GM12801 (cell line): Measurements from ENCODE around the gene BRD7.

Experiments used
- TF ChIP-seq, protein P1 (sequence below): IDR thresholded peaks from one replicate; pipeline ENCODE4 v1.5.1; 2011; ENCODE audit warnings: control low read depth; ENCODE audit not compliant: insufficient read length; ENCODE audit errors: extremely low read depth

BRD7 gene

DNA sequence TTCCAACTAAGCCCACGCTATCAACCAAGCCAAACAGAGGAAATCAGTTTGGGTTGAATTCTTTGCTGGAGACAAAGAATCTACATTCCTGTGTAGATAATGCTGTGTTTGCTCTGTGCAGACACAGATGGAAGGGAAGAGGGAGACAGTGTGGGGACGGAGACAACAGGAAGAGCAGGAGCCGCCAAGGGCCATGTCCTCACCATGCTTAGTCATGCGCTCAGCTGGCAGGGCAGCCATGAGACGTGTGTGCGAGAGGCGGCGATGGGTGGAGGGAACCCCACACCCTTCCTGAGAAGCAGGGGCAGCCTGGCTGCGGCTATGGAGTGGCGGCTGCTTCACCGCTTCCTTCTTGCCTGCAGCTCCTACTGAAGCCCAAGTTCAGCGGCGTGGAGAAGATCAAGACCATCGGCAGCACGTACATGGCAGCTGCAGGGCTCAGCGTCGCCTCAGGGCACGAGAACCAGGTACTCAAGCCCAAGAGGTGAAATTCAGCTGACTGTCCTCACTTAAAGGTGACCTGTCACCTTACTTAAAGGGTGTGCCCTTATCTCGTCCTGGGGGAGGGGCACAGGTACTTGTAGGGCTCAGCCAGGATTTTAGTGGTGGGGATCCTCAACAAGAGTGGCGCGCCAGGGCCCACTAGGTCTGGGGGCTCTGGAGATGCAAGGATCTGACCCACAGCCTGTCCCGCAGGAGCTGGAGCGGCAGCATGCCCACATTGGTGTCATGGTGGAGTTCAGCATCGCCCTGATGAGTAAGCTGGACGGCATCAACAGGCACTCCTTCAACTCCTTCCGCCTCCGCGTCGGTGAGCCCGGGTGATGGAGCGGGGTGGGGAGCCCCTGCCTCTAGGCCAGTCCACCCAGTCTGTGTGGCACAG, 55.0 kb downstream of the BRD7 start:
- TF ChIP-seq, protein P1, sequence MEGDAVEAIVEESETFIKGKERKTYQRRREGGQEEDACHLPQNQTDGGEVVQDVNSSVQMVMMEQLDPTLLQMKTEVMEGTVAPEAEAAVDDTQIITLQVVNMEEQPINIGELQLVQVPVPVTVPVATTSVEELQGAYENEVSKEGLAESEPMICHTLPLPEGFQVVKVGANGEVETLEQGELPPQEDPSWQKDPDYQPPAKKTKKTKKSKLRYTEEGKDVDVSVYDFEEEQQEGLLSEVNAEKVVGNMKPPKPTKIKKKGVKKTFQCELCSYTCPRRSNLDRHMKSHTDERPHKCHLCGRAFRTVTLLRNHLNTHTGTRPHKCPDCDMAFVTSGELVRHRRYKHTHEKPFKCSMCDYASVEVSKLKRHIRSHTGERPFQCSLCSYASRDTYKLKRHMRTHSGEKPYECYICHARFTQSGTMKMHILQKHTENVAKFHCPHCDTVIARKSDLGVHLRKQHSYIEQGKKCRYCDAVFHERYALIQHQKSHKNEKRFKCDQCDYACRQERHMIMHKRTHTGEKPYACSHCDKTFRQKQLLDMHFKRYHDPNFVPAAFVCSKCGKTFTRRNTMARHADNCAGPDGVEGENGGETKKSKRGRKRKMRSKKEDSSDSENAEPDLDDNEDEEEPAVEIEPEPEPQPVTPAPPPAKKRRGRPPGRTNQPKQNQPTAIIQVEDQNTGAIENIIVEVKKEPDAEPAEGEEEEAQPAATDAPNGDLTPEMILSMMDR: no peak

DNA sequence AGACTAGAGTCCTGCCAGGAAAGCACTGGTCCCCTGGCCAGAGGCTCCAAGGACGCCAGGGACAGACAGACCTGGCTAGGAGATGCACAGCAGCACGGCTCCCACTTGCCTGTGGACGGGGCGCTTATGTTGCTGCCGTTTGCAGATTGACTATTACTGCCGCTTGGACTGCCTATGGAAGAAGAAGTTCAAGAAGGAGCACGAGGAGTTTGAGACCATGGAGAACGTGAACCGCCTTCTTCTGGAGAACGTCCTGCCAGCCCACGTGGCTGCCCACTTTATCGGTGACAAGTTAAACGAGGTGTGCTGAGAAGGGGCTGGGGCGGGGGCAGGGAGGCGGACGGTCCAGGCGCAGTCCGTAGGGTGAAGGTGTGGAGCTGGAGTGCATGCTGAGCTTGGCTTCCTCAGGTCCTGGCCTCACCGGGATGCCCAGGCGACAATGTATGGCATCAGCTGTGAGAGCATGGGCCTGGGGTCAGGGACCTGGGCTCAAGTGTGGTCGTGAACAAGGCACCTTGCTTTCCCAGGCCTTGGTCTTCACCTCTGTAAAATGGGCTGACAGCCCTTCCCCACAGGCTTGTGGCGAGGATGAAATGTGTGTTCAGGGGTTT, 56.8 kb downstream of the BRD7 start:
- TF ChIP-seq, protein P1: no peak

DNA sequence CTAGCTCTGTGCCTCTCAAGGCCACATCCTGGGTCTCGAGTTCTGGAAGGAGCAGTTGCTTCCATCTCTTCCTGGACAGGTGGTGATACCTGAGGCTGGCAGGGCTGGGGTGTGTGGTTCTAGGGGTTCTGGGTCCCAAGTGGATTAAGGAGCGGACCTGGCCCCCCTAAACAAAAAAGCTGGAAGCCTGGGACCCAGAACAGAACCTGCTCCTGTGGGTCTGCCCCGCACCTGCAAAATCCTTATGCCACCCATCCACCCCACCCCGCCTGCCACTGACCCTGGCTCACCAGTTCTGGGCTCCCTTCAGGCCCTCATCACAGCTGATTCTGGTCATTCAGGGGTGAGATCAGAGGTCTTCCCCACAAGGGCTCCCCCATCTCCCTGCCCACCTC, 57.7 kb downstream of the BRD7 start:
- TF ChIP-seq, protein P1: no peak

DNA sequence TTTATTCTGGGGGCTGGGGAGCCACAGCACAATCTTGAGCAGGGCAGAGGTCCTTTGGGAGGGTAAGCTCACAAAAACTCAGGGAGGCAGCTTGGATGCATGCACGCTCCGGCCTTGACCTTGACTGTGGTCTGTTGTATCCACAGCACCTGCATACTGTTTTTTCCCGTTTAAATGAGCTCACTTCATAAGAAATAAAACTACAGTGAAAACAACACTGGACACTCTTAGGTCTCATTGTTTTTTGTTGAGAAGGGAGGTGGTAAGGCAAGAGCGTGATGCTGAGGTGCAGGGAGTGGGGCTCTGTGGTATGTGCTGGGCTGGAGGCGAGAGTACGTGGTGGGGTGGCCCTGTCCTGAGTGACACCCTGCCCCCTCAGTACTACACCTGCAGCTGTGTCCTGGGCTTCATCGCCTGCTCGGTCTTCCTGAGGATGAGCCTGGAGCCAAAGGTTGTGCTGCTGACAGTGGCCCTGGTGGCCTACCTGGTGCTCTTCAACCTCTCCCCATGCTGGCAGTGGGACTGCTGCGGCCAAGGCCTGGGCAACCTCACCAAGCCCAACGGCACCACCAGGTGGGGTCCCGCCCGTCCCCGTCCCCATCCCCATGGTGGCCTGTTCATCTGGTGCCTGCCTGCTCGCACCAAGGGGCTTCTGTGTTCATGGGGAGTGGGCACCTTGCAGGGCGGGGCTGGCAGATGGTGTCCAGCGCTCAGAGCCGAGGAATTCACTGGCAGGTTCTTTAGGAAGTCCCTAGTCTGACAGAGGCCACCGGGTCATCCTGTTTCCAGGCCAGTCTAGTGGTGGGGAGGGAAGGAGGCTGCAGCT, 58.3 kb downstream of the BRD7 start:
- TF ChIP-seq, protein P1: no peak

DNA sequence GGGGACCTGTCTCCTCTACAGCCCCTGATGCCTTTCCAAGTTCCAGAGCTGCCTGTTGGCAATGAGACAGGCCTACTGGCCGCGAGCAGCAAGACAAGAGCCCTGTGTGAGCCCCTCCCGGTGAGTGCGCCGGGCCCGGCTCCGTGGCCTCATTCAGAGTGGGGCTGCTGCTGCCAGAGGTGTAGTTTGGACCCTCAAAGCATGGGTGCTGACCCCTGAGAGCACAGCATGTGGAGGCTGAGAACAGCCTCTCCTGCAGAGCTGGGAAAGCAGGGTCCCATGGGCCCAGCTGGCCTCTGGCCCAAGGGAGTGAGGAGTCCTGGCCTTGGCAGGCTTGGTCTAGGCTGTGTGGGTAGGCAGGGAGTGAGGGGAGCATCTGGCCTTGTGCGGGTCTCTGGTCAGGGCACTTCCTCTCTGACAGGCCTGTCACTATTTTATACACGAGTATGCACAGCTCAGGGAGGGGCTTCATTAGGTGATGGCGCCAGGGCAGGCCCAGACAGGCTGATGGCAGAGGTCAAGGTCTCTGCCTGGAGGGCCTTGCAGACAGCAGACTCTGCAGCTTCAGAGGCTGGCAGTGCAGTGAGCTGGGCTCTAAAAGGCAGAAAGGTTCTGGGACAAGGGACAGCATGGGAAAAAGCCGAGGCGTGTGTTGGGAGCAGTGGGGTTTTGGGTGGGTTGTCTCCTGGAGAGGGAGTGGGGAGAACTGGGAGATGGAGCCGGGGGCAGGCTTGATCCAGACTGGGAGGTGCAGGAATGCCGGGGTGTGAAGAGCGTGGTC, 59.1 kb downstream of the BRD7 start:
- TF ChIP-seq, protein P1: no peak

DNA sequence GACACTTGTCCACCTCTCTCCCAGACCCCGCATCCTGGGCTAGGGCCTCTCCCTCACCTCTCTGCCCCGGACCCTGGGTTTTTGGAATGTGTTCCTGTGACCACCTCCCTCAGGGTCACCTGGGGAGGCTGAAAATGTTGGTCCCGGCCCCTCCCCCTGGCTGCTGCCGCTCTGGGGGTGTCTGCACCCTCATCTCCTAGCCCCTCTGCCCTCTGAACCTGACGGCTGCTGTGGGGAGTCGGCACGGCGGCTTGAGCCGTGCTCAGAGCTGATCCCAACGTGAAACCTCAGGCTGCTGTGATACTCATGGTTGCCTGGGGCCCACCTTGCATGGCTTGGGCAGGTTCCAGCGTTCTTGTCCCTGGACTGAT, 59.6 kb downstream of the BRD7 start:
- TF ChIP-seq, protein P1: no peak
